Measurements from ENCODE around the gene CRIP3.
"Not testable (repeated sequence)": the region's sequence is repeated elsewhere in the genome, so short reads cannot be mapped to it uniquely, and the experiment has no call there.

The CRIP3 gene

GRCh38 chr6:43306086-43306485 is 2.5 kb downstream of the CRIP3 start:
- DNase-seq (ENCODE audit: low read depth) = no peak

GRCh38 chr6:43304882-43305281 is 3.7 kb downstream of the CRIP3 start:
- no peak for DNase-seq (ENCODE audit: low read depth)

GRCh38 chr6:43304361-43304760 is 4.3 kb downstream of the CRIP3 start:
- no peak for DNase-seq (ENCODE audit: low read depth)

GRCh38 chr6:43303751-43304331 is 4.8 kb downstream of the CRIP3 start:
- DNase-seq (ENCODE audit: low read depth) = no peak

GRCh38 chr6:43303006-43303405 is 5.6 kb downstream of the CRIP3 start:
- DNase-seq (ENCODE audit: low read depth) = not testable (repeated sequence)

GRCh38 chr6:43302126-43302525 is 6.5 kb downstream of the CRIP3 start:
- no peak for DNase-seq (ENCODE audit: low read depth)

GRCh38 chr6:43301081-43301870 is 7.3 kb downstream of the CRIP3 start:
- DNase-seq (ENCODE audit: low read depth) = no peak

- no peak for DNase-seq (ENCODE audit: low read depth)
These were observed 9.0 kb downstream of the CRIP3 start for GRCh38 chr6:43299338-43300293.

- DNase-seq (ENCODE audit: low read depth) = no peak
These were observed 9.9 kb downstream of the CRIP3 start for GRCh38 chr6:43298565-43299337.

GRCh38 chr6:43297644-43298564 is 10.7 kb downstream of the CRIP3 start, which contains the start of gene SLC22A7:
Gene SLC22A7 (plus strand): TSS chr6:43298260. CDS start chr6:43298359, 99 bp downstream.
- no peak for DNase-seq (ENCODE audit: low read depth)

- no peak for DNase-seq (ENCODE audit: low read depth)
These were observed 11.7 kb downstream of the CRIP3 start for GRCh38 chr6:43296780-43297497.

- DNase-seq (ENCODE audit: low read depth) = no peak
These were observed 13.2 kb downstream of the CRIP3 start for GRCh38 chr6:43295456-43295855.

GRCh38 chr6:43294536-43294935 is 14.1 kb downstream of the CRIP3 start:
- no peak for DNase-seq (ENCODE audit: low read depth)

GRCh38 chr6:43293698-43294097 is 14.9 kb downstream of the CRIP3 start:
- no peak for DNase-seq (ENCODE audit: low read depth)

GRCh38 chr6:43292763-43293318 is 15.8 kb downstream of the CRIP3 start:
- no peak for DNase-seq (ENCODE audit: low read depth)

GRCh38 chr6:43292341-43292740 is 16.3 kb downstream of the CRIP3 start:
- no peak for DNase-seq (ENCODE audit: low read depth)

- no peak for DNase-seq (ENCODE audit: low read depth)
These were observed 16.9 kb downstream of the CRIP3 start for GRCh38 chr6:43291708-43292107.

GRCh38 chr6:43290905-43291355 is 17.7 kb downstream of the CRIP3 start:
- DNase-seq (ENCODE audit: low read depth) = no peak

- no peak for DNase-seq (ENCODE audit: low read depth)
These were observed 18.2 kb downstream of the CRIP3 start for GRCh38 chr6:43290339-43290904.

Data from iris pigment epithelial cell (primary cell).